Measurements from ENCODE around the gene MLLT1.

Gene MLLT1

GRCh38 chr19:6226012-6226411 lies 53.8 kb downstream of the MLLT1 start:
- FAIRE-seq (no peak), DNase-seq (ENCODE audit: insufficient read length, low spot score) (no peak)

DNA sequence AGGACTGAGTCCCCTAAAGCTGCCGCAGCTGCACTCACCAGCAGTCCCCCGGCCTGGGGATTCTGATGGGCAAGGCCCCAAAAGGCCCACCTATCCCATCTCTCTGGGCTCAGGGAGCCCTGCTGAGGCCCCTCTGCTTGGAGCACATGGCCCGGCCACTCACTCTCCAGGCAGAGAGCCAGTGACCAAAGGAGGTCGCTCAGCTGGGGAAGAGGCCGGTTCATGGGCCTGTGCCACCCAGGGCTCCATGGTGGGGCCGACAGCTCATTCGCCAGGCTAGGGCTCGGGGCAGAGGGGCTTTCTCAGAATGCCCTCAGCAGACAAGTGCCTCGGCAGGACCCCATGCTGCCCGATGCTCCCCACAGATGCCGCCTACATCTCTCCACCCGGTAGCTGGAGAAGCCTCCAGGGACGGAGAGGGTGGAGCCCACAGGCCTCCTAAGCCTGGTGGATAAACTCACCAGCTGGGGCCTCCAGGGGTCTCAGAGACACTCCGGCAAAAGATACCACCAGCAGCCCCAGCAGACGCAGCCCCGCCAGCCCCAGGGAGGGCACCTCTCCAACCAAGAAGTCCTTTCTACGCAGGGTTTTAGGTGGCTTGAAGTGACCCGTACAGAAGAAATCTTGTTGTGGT lies 54.4 kb downstream of the MLLT1 start:
- FAIRE-seq: no peak

More at GRCh38 chr19:6226012-6226411, 53.8 kb downstream of the MLLT1 start:
- no peak for TF ChIP-seq CTCF (IDR thresholded peaks at IDR 0.05; ENCODE audit: insufficient read depth, missing control alignments)

GRCh38 chr19:6224308-6224675 lies 55.5 kb downstream of the MLLT1 start:
- TF ChIP-seq CTCF (IDR thresholded peaks at IDR 0.05; ENCODE audit: insufficient read depth, missing control alignments): no peak
- FAIRE-seq (no peak), DNase-seq (ENCODE audit: insufficient read length, low spot score) (no peak)

More for the DNA sequence above, 54.4 kb downstream of the MLLT1 start:
- no peak for TF ChIP-seq CTCF (IDR thresholded peaks at IDR 0.05; ENCODE audit: insufficient read depth, missing control alignments)
- DNase-seq (ENCODE audit: insufficient read length, low spot score): no peak

GRCh38 chr19:6223461-6224307 lies 56.1 kb downstream of the MLLT1 start:
- no peak for FAIRE-seq
- DNase-seq (ENCODE audit: insufficient read length, low spot score): no peak

DNA sequence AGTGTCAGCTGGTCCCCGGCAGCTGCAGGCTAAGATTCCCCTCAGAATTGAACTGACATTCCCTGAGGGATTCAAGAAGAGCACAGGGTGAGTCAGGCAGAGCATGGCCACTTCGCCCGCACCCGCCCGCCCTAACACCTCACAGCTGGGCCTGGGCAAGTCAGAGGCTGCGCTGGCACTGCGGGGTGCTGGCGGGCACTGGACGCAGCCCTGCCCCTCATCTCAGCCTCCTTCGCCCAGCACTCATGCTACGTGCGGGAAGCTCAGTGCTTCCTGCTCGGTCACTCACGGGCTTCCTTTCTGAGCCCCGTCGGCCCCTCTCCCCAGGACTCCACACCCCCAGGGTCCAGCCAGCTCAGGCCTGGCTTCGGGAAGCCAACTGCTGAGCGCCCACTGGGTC lies 56.9 kb downstream of the MLLT1 start:
- DNase-seq (ENCODE audit: insufficient read length, low spot score) (no peak), FAIRE-seq (no peak)
- no peak for TF ChIP-seq CTCF (IDR thresholded peaks at IDR 0.05; ENCODE audit: insufficient read depth, missing control alignments)

More at GRCh38 chr19:6223461-6224307, 56.1 kb downstream of the MLLT1 start:
- TF ChIP-seq CTCF (IDR thresholded peaks at IDR 0.05; ENCODE audit: insufficient read depth, missing control alignments): no peak

- TF ChIP-seq CTCF (IDR thresholded peaks at IDR 0.05; ENCODE audit: insufficient read depth, missing control alignments): no peak
- DNase-seq (ENCODE audit: insufficient read length, low spot score) (no peak), FAIRE-seq (no peak)
Observed at GRCh38 chr19:6221878-6222746, 57.7 kb downstream of the MLLT1 start.
